Esophagus squamous epithelium (tissue), 5 donors: ENCODE measurements around the gene RIIAD1. TPM values are rescaled to one million over a fixed set of nuclear protein-coding genes. Genes with fewer than 3 reads are reported as not detected.
"Not testable (repeated sequence)": the region's sequence is repeated elsewhere in the genome, so short reads cannot be mapped to it uniquely, and the experiment has no call there.

ENCODE experiments used
- DNase-seq: peaks from one replicate; lab custom pipeline; 2025; lab: John Stamatoyannopoulos, UW
- H3K27ac ChIP-seq, 4 donors: fragments of 200-600 bp; sonication (generic); one replicate each; pipeline ENCODE4 v1.5.1; 2016 to 2019; ENCODE audit warnings: mild to moderate bottlenecking in 1 of 4
- H3K27me3 ChIP-seq, 4 donors: fragments of 200-600 bp; sonication (generic); 1 replicate in 3 of 4; 2 replicates in 1 of 4; pipeline versions ENCODE4 v1.5.1 to v1.6.0; 2017 to 2021; ENCODE audit warnings: antibody characterized with exemption in 1 of 4
- H3K36me3 ChIP-seq, 3 donors: fragments of 200-600 bp; sonication (generic); one replicate each; pipeline ENCODE4 v1.5.1; 2016 to 2019
- H3K4me1 ChIP-seq, 3 donors: fragments of 200-600 bp; sonication (generic); one replicate each; pipeline ENCODE4 v1.5.1; 2017 to 2019
- H3K4me3 ChIP-seq, 4 donors: fragments of 200-600 bp; sonication (generic); 1 replicate in 3 of 4; 2 replicates in 1 of 4; pipeline ENCODE4 v1.5.1; 2016 to 2019; ENCODE audit warnings: mild to moderate bottlenecking in 2 of 4, moderate library complexity in 1 of 4
- H3K9me3 ChIP-seq, 3 donors: fragments of 200-600 bp; sonication (generic); one replicate each; pipeline ENCODE4 v1.5.1; 2016 to 2019
- CTCF ChIP-seq, 6 experiments: fragments of 450-650 bp in 4 of 6; fragments of 200-600 bp in 2 of 6; sonication (generic) in 2 of 6; IDR thresholded peaks; one replicate each; pipeline ENCODE4 v1.5.1; 2016 to 2019; ENCODE audit warnings: antibody characterized with exemption in 6 of 6, mild to moderate bottlenecking in 4 of 6, moderate library complexity in 4 of 6
- POLR2A ChIP-seq, 4 donors: fragments of 450-650 bp; IDR thresholded peaks; one replicate each; pipeline ENCODE4 v1.6.1; 2017; ENCODE audit warnings: antibody characterized with exemption in 4 of 4, mild to moderate bottlenecking in 4 of 4, moderate library complexity in 3 of 4
- WGBS, 2 donors: methylation state at CpG; one replicate each; pipeline ENCODE4 v1.1.5; 2018; 5-methylcytosine and 5-hydroxymethylcytosine counted together
- intact Hi-C: fragments of 100-400 bp; cut with DNase I; formaldehyde crosslinking; loops from one replicate; pipeline ENCODE4 v1.15.0; 2022
- total RNA-seq, 4 donors: library from RNA; depleted of rRNA; stranded (reverse); fragments of >200 nt; gene quantifications; one replicate each; pipeline ENCODE4 v1.1.0, GENCODE V29; 2016
- donor health status: DM: yes; HTN: yes; CAD: no.

Gene RIIAD1
- total RNA-seq, 4 donors from 2014 or later: not detected

GRCh38 chr1:151681923-151682322 lies 39.4 kb upstream of the RIIAD1 start:
- Histone ChIP-seq H3K36me3 (peaks cover 0 to 64% (median 0%) of the 10 kb centered on the region in 3 donors), H3K4me1 (peaks cover 0 to 17% (median 0%) of the 10 kb centered on the region in 3 donors), H3K27ac (no peak overlapping the region), H3K27me3 (no peaks in the 10 kb centered on the region), H3K9me3 (no peaks in the 10 kb centered on the region), H3K4me3 (no peak overlapping the region)
- 79 to 86% methylated on average over 2 of the region's 2 CpGs for WGBS, 2 donors
- no peak for DNase-seq
- no peak for TF ChIP-seq CTCF (IDR thresholded peaks at IDR 0.05)
- no peak for TF ChIP-seq POLR2A (IDR thresholded peaks at IDR 0.05)
- intact Hi-C loops: loop anchor here (10.0 kb wide), 1 partner anchor 87 kb away; no protein-coding TSS in a partner anchor

DNA sequence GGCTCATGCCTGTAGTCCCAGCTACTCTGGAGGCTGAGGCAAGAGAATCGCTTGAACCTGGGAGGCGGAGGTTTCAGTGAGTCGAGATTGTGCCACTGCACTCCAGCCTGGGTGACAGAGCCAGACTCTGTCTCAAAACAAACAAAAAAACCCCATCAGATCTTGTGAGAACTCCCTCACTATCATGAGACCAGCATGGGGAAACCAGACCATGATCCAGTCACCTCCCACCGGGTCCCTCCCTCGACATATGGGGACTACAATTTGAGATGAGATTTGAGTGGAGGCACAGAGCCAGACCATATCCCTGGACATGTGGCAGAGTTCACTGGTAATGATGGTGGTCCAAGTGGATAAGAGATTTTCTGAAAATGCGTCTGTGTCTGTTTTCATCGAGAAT lies 38.4 kb upstream of the RIIAD1 start:
- not testable (repeated sequence) for H3K27ac ChIP-seq, DNase-seq, H3K27me3 ChIP-seq, H3K4me3 ChIP-seq, H3K9me3 ChIP-seq
- Histone ChIP-seq H3K36me3 (peaks cover 0 to 64% (median 0%) of the 10 kb centered on the region in 3 donors), H3K4me1 (peaks cover 0 to 17% (median 0%) of the 10 kb centered on the region in 3 donors)
- intact Hi-C loops: loop anchor here (10.0 kb wide), 1 partner anchor 88 kb away; no protein-coding TSS in a partner anchor
- WGBS, 2 donors: 93 to 97% methylated on average over 7 of the region's 7 CpGs

DNA sequence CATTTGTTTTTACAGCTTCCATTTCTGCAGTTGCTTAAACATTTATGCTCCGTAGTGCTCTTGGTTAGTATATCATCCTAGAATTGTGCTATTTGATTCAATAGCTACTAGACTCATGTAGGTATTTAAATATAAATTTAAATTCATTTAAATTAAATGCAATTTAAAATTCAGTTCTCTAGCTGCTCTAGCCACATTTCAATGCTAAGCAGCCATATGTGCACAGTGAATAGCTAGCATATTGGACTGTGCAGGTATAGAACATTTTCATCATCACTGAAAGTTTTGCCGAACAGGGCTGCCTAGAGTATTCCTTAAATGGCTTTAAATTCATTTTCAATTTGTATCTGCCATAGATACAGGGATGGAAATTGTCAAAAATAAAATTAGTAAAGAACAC lies 37.2 kb upstream of the RIIAD1 start:
- 70 to 95% methylated on average over 2 of the region's 2 CpGs for WGBS, 2 donors
- H3K9me3 ChIP-seq: no peaks in the 10 kb centered on the region
- H3K36me3 ChIP-seq: peaks cover 0 to 55% (median 0%) of the 10 kb centered on the region in 3 donors
- H3K4me1 ChIP-seq: peaks cover 0 to 17% (median 0%) of the 10 kb centered on the region in 3 donors
- H3K4me3 ChIP-seq: no peak overlapping the region
- intact Hi-C loops: loop anchor here (10.0 kb wide), 1 partner anchor 89 kb away; no protein-coding TSS in a partner anchor
- no peak for DNase-seq
- H3K27me3 ChIP-seq: no peaks in the 10 kb centered on the region
- no peak for TF ChIP-seq POLR2A (IDR thresholded peaks at IDR 0.05)
- TF ChIP-seq CTCF (IDR thresholded peaks at IDR 0.05): no peak
- H3K27ac ChIP-seq: no peak overlapping the region

- no peak for TF ChIP-seq POLR2A (IDR thresholded peaks at IDR 0.05)
- TF ChIP-seq CTCF (IDR thresholded peaks at IDR 0.05): no peak
- intact Hi-C loops: loop anchor here (10.0 kb wide), 1 partner anchor 92 kb away; no protein-coding TSS in a partner anchor
- H3K27ac ChIP-seq: no peak overlapping the region
- H3K27me3 ChIP-seq: no peaks in the 10 kb centered on the region
- 76 to 77% methylated on average over 2 of the region's 2 CpGs for WGBS, 2 donors
- H3K36me3 ChIP-seq: peaks cover 0 to 62% (median 0%) of the 10 kb centered on the region in 3 donors
- no peak overlapping the region for H3K4me3 ChIP-seq
- H3K4me1 ChIP-seq: peaks cover 0 to under 1% (median 0%) of the 10 kb centered on the region in 3 donors
- H3K9me3 ChIP-seq: no peaks in the 10 kb centered on the region
- DNase-seq: no peak
Measured at GRCh38 chr1:151686561-151686960, 34.8 kb upstream of the RIIAD1 start.

- no peak for TF ChIP-seq CTCF (IDR thresholded peaks at IDR 0.05)
- no peak for TF ChIP-seq POLR2A (IDR thresholded peaks at IDR 0.05)
- peaks cover 0 to 60% (median 9%) of the 10 kb centered on the region in 3 donors for H3K36me3 ChIP-seq
- intact Hi-C loops: loop anchor here (10.0 kb wide), 1 partner anchor 95 kb away; no protein-coding TSS in a partner anchor
- DNase-seq: no peak
- H3K4me3 ChIP-seq: no peak overlapping the region
- H3K27ac ChIP-seq: no peak overlapping the region
- 80 to 83% methylated on average over 4 of the region's 4 CpGs for WGBS, 2 donors
- H3K4me1 ChIP-seq: no peaks in the 10 kb centered on the region
- no peaks in the 10 kb centered on the region for H3K27me3 ChIP-seq
- no peaks in the 10 kb centered on the region for H3K9me3 ChIP-seq
Measured at GRCh38 chr1:151689494-151689893, 31.8 kb upstream of the RIIAD1 start.
